Activated CD8-positive, alpha-beta memory T cell treated with anti-CD3 and anti-CD28 coated beads, Interleukin-2, amount 50 U/mL, for 24 hours (primary cell): Measurements from ENCODE around the gene LPIN2.
"Not testable (repeated sequence)": the region's sequence is repeated elsewhere in the genome, so short reads cannot be mapped to it uniquely, and the experiment has no call there.

Experiments
- DNase-seq: peaks from one replicate; pipeline ENCODE4 v3.0.0-alpha.2; 2020; ENCODE audit errors: extremely low read depth

LPIN2 gene

DNA sequence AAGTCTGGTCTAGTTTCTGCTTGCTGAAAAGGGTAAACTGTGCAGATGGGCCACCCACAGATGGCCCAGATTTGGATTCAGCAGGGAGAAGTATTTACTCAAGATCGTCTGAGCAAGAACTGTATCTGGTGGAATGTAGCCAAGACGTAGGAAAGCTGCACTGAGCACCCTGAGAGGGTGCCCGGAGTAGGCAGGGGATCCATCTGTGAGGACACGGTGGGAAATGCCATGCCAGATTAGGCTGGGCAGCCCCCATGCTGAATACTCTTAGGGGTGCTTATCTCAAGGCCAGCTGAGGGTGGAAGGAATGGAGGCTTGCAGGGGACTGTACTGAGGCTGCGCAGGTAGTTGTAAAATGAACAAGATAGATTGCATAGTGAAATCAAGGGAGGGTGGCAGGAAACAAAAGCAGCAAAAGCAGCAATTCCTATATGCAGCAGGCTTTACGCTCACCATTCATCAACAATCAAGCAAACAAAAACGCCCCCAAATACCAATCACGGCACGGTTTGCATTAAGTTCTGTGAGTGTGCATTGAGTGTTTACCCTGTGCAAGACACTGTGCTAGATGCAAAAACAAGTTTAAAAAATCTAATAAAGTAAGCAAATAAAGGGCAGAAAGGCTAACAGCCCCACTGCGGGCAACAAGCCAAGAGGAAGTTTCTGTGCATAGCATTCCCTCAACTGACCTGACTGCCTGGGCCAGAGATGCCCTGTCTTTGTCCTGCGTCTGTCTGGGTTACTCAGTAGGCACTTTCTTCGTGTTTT is 32.2 kb upstream of the LPIN2 start:
- no peak for DNase-seq

DNA sequence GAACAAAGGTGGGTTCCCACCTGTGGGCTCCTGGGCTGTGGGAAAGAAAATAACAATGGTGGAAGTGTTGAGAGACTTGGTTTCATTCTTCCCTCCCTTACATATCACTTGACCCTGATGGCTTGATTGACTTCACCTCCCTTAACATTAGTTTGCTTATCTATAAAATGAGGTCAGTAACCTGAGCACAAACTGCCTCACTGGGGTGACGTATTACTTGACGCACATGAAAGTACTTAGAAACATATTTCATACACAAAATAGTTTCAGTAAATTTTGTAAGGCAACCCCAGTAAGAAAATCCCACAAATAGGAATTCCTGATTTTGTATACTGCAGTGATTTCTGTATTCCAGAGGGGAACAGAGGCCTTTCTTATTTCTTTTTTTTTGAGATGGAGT is 29.4 kb upstream of the LPIN2 start:
- DNase-seq = no peak

DNA sequence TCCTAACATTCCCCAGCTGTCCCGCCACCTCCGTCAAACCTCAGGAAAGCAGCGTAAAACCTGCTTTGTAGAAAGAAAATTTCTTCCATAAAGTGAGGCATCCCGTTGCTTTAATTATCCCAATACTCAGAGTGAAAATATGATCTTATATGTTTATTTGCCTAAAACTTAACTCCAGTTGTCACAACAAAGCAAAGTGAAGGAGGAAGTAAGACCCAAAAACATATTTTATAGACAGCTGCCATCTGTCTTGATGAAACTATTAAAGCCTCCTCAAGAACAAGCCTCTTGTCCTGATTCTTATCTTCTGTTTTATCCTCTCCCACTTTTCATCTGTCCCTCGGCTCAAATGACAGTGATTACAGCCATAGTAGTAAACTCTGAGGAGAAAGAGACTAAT is 28.9 kb upstream of the LPIN2 start:
- no peak for DNase-seq

DNA sequence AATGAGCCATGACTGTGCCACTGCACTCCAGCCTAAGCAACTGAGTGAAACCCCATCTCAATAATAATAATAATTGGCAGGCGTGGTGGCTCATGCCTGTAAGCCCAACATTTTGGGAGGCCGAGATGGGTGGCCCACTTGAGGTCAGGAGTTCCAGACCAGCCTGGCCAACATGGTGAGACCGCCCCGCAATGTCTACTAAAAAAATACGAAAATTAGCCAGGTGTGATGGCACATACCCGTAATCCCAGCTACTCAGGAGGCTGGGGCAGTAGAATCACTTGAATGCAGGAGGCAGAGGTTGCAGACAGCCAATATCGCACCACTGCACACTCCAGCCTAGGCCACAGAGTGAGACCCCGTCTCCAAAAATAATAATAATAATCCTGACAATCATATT is 27.9 kb upstream of the LPIN2 start:
- DNase-seq = no peak

DNA sequence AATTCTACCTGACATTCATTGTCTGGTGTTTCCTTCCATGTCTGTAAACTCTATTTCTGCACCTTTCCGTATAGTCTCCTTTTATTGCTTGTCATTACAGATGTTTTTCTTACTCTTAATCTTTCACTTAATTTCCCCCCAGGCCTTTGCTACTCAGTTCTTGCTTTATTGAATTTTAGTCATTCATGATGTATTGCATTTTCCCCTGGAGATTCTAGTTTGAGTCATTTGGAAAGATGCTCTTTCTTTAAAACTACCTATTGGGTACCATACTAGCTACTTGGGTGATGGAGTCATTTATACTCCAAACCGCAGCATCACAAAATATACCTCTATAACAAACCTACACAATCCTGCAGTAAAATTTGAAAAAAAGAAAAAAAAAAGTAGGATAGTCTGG is 27.2 kb upstream of the LPIN2 start:
- DNase-seq = no peak

DNA sequence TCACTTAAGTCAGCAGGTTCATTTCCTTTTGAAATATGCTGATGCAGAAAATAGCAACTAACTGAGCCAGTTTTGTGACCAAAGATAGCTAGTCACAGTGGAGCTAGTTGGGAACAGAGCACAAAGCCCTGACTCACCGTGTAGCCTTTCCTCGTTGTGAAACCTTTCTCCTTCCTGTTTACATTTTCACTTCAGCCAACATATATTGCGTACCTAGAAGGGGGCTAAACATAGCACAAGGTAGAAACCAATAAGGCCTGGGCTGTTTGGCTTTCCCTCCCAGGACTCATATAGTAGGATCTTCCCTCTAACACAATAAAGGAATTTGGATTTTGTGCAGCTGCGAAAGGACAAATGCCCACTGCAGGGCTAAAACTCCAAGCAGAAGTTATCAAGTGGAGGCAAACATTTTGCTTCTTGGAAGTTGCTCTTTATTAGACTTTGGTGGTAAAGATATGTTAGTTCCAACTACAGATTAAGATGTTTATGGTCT is 24.5 kb upstream of the LPIN2 start:
- DNase-seq = no peak

DNA sequence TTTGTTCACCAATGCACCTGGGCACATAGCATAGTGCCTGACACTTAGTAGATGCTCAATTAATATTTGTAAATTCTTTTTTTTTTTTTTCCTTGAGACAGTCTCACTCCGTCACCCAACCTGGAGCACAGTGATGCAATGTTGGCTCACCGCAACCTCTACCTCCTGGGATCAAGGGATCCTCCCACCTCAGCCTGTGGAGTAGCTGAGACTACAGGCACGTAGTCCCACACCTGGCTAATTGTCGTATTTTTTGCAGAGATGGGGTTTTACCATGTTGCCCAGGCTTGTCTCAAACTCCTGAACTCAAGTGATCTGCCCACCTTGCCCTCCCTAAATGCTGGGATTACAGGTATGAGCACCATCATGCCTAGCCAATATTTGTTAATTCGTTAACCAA is 23.2 kb upstream of the LPIN2 start:
- no peak for DNase-seq

DNA sequence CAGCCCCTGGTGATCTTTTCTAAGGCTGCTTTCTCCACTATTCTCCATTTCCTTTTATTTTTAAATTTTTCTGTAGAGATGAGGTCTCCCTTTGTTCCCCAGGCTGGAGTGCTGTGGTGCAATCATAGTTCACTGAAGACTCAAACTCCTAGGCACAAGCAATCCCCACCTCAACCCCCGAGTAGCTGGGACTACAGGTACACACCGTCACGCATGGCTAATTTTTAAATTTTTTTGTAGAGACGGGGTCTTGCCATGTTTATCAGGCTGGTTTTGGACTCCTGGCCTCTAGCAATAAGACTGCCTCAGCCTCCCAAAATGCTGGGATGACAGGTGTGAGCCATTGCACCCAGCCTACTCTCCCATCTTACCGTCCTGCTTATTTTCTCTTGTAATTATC is 22.7 kb upstream of the LPIN2 start:
- DNase-seq = no peak

DNA sequence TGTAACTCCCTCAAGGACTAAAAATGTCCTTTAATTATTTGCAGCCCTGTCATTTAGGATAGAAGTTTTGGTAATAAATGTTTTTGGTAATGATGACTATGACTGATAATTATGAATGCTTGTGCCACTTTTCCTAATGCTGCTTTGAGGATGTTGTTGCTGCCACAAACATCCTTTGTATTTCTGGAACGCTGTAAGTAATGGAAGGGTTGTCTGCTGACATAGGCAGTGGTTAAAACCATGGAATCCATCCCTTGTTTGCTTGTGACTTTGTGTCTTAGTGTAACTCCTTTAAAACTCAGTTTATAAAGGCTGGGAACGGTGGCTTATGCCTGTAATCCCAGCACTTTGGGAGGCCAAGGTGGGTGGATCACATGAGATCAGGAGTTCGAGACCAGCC is 19.8 kb upstream of the LPIN2 start:
- DNase-seq = no peak

DNA sequence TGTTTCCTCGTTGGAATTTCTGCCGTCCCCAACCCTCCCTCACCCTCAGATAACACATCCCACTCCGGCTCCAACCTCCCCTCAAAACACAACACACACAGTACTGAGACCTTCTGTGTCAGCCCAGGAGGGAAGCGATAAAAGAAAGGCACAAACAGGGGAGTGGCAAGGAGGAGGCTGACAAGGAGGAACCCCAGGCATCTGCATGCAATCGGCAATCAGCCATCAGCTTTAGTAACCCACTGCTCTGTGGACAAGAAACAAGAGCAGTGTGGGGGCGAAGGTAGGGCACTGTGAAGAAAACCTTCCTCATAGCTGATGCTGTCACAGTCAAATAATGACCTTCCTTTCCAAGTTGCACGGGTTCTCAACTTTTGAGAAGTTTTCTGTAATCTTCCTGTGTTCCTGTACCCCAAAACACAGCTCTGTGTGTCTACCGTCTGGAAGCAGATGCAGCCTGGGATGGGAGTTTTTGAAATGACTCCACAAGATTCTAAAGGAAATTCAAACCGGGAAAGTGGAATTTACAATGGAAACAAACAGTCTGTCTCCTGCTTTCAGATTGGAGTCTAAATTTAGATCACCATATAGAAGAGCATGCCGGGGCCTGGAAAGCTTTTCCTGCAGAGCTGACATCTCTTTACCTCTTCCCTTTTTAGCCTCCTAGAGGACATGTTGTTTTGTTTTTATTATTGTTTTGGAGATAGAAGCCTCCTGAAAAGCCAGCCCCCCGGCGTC is 16.4 kb upstream of the LPIN2 start:
- no peak for DNase-seq

DNA sequence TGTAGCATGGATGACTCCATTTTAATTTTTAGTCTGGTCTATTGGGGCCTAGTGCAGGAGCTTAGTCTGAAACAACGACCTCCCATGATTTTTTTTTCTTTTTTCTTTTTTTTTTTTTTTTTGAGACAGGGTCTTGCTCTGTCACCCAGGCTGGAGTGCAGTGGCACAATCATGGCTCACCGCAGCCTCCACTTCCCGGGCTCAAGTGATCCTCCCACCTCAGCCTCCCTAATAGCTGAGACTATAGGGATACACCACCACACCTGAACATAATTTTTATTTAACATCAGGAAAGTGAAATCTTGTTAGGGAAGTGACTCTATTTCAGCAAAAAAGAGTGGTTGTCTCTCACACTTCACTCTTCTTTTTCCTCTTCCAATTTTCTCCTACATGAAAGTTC is 15.2 kb upstream of the LPIN2 start:
- not testable (repeated sequence) for DNase-seq

DNA sequence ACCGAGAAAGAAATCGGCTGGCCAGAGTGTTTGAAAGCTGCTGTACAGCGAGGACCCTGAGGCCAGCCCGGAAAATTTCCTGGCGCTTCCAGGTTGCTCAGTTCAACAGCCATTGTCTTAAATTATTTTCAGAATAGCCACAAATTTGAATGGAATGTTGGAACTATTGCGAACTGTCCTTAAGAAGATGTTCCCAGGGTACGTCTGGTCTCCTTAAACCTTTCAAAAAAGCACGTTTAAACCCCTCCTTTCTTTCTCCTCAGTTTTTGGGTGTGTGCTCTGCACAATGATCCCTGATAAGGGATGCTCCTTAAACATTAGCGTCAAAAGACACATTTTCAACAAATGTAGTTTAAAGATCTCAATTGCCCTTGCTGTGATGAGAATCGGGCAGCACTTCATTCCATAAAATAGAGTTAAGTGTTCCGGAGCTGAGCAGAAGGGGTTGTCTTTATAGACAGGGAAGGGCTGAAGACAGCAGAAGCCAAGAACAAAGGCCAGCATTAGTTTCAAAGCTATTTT is 14.5 kb upstream of the LPIN2 start:
- no peak for DNase-seq

DNA sequence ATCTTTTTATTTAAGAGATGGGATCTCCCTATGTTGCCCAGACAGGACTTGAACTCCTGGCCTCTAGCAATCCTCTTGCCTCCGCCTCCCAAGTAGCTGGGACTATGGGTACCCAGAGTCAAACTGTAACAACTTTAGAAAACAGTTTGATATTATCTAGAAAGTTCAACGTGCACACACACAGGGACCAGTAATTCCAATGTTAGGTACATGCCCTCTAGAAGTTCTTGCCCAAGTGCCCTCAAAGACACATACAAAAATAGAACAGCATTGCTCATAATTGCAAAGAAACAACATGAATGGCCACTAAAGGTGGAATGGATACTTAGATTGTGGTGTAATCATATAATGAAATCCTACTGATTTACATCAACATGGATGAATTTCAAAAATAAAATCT is 12.6 kb upstream of the LPIN2 start:
- no peak for DNase-seq

DNA sequence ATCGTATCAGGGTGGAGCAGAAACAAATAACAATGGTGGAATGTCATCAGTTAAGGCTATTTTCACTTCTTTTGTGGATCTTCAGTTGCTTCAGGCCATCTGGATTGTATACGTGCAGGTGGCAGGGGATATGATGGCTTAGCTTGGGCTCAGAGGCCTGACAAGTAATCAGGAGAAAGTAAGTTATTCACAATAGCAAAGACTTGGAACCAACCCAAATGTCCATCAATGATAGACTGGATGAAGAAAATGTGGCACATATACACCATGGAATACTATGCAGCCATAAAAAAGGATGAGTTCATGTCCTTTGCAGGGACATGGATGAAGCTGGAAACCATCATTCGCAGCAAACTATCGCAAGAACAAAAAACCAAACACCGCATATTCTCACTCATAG is 10.7 kb upstream of the LPIN2 start:
- not testable (repeated sequence) for DNase-seq

DNA sequence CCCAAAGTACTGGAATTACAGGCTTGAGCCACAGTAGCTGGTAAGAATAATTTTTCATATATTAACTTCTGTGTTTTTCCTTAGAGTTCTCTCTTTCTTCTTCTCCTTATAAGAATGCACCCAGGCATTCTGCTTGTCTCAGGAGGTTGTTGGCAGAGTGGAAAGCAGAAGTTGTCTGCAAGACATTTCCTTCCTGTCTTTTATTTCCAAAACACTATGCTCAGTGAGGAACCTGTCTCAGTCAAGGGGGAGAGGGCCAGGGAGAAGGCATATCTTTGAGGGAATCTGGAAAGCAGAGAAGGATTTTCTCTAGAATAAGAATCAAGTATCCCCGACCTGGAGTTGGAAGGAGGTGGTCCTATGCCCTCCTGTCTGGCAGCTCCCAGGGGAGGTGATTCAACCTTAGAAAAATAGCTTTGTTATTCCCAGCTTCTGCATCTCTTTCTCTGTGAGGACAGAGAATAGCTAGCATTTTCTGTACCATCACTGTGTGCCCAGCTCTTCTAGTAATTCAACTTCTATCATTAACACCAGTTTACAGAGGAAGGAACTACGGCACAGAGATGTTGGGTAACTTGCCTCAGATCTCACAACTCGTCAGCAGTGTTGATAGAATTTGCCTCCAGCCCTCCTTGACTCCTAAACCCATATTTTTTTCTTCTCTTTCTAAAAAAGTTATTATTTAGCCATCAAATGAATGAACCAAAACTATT is 3.8 kb upstream of the LPIN2 start:
- no peak for DNase-seq

DNA sequence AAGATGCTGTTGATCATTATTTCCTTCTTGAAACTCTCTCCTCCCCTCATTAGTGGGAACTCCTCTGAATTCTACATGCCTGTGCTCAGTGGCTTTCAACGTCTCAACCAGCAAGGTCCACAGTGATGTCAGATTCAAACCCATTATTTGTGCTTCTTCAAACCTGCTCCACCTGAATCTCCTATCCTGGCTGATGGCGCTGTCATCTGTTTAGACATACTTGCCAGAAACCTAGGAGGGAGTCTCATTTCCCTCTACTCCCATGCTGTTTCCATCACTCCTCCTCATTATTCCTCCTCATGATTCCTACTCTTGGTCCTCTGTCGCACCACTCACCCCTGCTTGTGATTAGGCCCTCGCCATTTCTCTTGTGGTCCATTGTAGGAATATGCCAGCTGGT is 2.9 kb upstream of the LPIN2 start:
- DNase-seq = no peak

DNA sequence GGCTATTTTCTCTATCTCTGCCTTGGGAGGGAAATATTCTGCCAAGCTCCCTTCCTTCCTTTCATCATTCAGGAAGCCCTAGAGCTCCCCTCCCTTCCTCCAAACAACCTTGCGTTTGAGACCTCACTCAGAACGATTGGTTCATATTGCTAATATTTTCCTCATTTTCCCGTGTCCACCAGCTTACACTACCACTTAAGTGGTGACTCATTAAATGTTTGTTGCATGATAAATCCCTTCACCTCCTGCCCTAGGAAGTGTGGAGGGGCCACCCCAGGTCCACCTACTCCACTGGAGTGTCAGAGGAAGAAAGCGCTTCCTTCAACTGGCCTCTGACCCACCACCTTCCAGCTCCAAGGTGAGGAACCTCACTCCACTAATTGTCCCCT is 2.3 kb upstream of the LPIN2 start:
- DNase-seq = no peak

DNA sequence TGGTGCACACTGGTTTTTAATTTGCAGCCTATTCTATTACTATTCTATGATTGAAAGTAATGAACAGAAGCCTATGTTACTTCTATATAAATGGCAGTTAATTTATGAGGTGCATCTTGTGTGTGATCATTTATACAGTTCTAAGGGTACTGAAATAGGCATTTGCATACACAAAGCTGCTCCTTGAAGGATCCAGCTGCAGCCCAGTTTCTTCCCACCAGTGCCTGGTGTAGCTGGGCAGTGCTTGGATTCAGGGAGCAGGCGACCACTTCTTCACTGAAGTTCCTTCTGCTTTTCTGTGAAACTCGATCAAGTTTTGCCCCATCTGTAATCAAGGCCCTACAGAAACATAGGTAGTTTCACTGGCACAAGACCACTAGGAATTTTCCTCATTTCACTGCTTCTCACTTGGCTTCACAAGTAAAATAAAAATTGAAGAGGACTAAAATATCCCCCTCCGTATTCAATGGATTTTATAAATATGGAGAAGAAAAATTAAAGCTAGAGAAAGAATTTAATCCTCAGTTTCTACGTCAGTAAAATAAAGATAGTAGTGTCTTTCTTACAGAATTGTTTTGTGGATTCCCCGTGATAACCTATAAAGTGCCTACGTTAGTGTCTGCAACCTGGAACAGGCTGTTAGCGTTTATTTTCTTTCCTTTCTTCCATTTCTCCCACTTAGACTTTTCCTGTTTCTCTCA is 1.7 kb upstream of the LPIN2 start:
- no peak for DNase-seq

DNA sequence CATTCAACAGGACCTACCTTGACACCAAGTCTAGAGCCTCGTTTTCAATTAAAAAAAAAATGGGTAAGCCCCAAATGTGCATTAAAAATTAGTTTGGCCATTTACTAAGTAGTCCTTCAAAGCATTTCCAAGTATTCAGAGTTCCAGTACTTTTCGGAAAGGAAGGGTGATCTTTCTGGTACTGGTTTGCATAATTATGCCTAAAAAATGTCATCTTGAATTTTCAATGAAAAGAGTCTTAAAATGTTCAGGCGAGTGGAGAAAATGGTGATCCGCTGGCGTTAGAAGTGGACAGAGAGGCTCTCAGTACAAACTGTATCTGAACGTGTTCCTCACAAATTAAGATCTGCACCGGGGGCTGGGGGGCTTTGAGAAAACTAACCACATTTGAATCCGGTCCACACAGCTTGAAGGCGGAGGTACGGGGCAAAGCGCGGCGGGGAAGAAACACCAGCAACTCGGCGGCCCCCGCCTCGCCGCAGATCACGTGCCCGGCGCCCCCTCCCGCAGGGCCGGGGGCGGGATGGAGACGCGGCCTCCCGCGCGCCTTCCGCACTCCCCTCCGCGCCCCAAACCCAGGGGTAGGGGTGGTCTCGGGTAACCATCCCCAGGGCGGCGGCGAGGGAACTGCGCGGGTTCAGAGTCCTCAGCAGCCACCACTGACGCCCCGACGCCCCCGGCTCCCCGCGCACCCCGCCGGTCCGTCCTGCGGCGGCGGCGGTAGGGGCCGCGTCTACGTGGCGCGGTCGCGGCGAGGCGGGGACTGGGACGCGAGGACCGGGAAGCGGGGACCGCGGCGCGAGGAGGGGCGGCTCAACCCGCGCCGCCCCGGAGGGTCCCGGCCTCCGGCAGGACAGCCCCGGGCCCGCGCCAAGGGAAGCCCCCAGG is 564 bp downstream of the LPIN2 start:
- no peak for DNase-seq

DNA sequence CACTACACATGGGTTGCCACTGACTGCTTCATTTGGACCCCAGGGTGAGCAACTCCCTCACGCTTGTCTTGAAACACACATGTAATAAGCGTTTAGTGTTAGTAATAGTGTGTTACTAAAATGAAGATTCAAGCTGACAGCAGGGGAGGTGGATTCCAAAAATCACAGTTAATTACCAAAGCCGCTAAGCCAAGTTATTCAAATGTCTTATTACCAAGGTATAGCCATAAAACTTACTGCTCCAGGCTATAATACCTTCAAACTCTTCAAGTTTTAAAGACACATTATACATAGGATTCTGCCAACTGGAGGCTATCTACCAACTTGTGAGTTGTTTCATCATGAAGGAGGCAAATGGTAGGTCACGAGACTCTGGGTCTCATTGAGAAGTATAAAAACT is 2.9 kb downstream of the LPIN2 start:
- no peak for DNase-seq

DNA sequence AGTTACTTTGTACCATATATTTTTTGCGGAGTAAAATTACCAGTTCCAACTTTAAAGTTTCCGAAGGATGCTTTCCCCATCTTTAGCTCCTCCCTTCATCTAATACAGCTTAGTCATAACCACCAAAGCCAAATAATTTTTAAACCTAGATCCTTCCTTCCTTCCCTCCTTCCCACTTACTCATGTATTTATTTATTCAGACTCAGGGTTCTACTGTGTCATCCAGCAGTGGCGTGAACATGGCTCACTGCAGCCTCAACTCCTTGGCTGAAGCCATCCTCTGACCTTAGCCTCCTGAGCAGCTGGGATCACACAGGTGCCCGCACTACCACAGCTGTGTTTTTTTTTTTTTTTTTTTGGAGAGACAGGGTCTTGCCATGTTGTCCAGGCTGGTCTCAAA is 4.4 kb downstream of the LPIN2 start:
- DNase-seq = no peak
